Measurements from ENCODE around the gene PLPPR3. TPM values are rescaled to one million over a fixed set of nuclear protein-coding genes. Genes with fewer than 3 reads are reported as not detected.

Gene PLPPR3
- total and polyA plus RNA-seq, 10 of the 15 experiments (the other 5 are each of a cell fraction or from before 2014, with no cell fraction given) = 0.07 TPM; not detected in 9

DNA sequence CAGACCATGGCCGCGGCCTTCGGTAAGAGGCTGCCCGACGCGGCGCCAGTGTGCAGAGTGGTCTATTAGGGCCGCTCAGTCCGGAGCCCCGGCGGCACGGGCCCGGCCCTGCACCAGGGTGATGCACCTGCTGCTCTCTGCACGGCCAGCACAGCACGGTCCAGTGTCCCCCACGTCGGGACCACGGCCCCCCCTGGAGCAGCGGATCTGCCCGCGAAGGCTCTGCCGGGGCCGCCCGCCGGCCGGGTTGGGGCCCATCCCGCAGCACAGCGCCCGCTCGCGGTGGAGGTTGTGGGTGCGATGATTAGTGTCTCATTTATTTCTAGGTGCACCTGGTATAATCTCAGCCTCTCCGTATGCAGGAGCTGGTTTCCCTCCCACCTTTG is 16.6 kb downstream of the PLPPR3 start:
- SMC1A ChIA-PET (ENCODE audit: uncharacterized antibody, unreplicated experiment) = no interaction called here
- Histone ChIP-seq H3K36me3 (ENCODE audit: control insufficient read depth in 2 of 2, insufficient read depth in 2 of 2, low read length in 1 of 2) (peaks cover 24 to 75% of the 10 kb centered on the region in 2 experiments; a peak in 3 of 4 replicates), H3K9ac (ENCODE audit: control insufficient read depth, insufficient read depth, low read length) (no peak overlapping the region), H3K9me3 (replicated peaks; ENCODE audit: control insufficient read depth, insufficient read depth, low read length) (no peaks in the 10 kb centered on the region), H4K20me1 (ENCODE audit: control insufficient read depth, insufficient read depth) (peaks cover 25% of the 10 kb centered on the region), H2AFZ (ENCODE audit: control insufficient read depth, low read depth, low read length) (no peak overlapping the region), H3K27ac (ENCODE audit: control insufficient read depth, insufficient read depth) (no peak overlapping the region), H3K4me2 (ENCODE audit: control insufficient read depth, insufficient read depth) (no peak overlapping the region), H3K4me3 (no peak overlapping the region), H3K79me2 (ENCODE audit: control insufficient read depth, insufficient read depth, low read length) (peaks cover 45% of the 10 kb centered on the region), H3K27me3 (replicated peaks in 1 of 2; ENCODE audit: control insufficient read depth in 2 of 2, insufficient read depth in 2 of 2, low read length in 1 of 2) (no peaks in the 10 kb centered on the region), H3K4me1 (ENCODE audit: control insufficient read depth, insufficient read depth, low read length) (peaks cover 6% of the 10 kb centered on the region; the same call in 1 of the 2 replicates)
- RAD21 ChIA-PET (ENCODE audit: unreplicated experiment) = no interaction called here
- in situ Hi-C loops (cut with MboI) = no loop called here
- CTCF ChIA-PET = no interaction called here
- WGBS (ENCODE audit: insufficient coverage, insufficient replicate concordance, low lambda C conversion rate, missing lambda C conversion rate) = 97% methylated on average over 31 of the region's 33 CpGs
- no peak for TF ChIP-seq SKIL (IDR thresholded peaks at IDR 0.05; ENCODE audit: low read depth, poor library complexity, severe bottlenecking)
- TF ChIP-seq POLR2A (IDR thresholded peaks at IDR 0.05; ENCODE audit: low read depth, low read length) = peak; percentile 43
- no peak for FAIRE-seq
- POLR2A ChIA-PET = no interaction called here
- intact Hi-C loops (cut with micrococcal nuclease; ENCODE audit: unreplicated experiment) = no loop called here
- BruUV-seq (replicated peaks) = no TSS peak
- no peak for DNase-seq (ENCODE audit: low read depth, low spot score)
- no peak for ATAC-seq

DNA sequence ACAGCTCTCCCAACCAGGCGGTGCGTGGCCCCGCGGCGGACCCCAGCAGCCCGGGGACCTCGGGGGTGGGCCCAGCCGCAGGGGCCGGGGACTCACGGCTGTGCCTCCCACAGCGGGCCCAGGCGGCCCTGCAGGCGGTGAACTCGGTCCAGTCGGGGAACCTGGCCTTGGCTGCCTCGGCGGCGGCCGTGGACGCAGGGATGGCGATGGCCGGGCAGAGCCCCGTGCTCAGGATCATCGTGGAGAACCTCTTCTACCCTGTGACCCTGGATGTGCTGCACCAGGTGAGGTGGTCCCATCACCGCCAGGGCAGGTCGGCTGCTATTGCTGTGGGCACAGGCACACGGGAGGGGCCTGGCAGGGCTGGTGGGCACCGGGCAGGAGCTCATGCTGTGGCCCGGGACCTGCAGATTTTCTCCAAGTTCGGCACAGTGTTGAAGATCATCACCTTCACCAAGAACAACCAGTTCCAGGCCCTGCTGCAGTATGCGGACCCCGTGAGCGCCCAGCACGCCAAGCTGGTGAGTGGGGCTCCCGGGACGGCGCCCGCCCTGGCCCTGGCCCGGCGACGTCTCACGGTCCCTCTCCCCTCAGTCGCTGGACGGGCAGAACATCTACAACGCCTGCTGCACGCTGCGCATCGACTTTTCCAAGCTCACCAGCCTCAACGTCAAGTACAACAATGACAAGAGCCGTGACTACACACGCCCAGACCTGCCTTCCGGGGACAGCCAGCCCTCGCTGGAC is 17.2 kb downstream of the PLPPR3 start:
- Histone ChIP-seq H3K4me3 (no peak overlapping the region), H2AFZ (ENCODE audit: control insufficient read depth, low read depth, low read length) (no peak overlapping the region), H3K27me3 (replicated peaks in 1 of 2; ENCODE audit: control insufficient read depth in 2 of 2, insufficient read depth in 2 of 2, low read length in 1 of 2) (no peaks in the 10 kb centered on the region), H3K79me2 (ENCODE audit: control insufficient read depth, insufficient read depth, low read length) (peaks cover 50% of the 10 kb centered on the region), H3K9ac (ENCODE audit: control insufficient read depth, insufficient read depth, low read length) (no peak overlapping the region), H3K4me1 (ENCODE audit: control insufficient read depth, insufficient read depth, low read length) (peaks cover 7% of the 10 kb centered on the region; the same call in 1 of the 2 replicates), H3K4me2 (ENCODE audit: control insufficient read depth, insufficient read depth) (no peak overlapping the region), H3K27ac (ENCODE audit: control insufficient read depth, insufficient read depth) (no peak overlapping the region), H3K36me3 (ENCODE audit: control insufficient read depth in 2 of 2, insufficient read depth in 2 of 2, low read length in 1 of 2) (peaks cover 22 to 75% of the 10 kb centered on the region in 2 experiments; a peak in 3 of 4 replicates), H4K20me1 (ENCODE audit: control insufficient read depth, insufficient read depth) (peaks cover 30% of the 10 kb centered on the region), H3K9me3 (replicated peaks; ENCODE audit: control insufficient read depth, insufficient read depth, low read length) (no peaks in the 10 kb centered on the region)
- no peak for ATAC-seq
- BruUV-seq (replicated peaks) = no TSS peak
- SMC1A ChIA-PET (ENCODE audit: uncharacterized antibody, unreplicated experiment) = no interaction called here
- POLR2A ChIA-PET = no interaction called here
- WGBS (ENCODE audit: insufficient coverage, insufficient replicate concordance, low lambda C conversion rate, missing lambda C conversion rate) = 91% methylated on average over 38 of the region's 53 CpGs
- RAD21 ChIA-PET (ENCODE audit: unreplicated experiment) = no interaction called here
- no peak for DNase-seq (ENCODE audit: low read depth, low spot score)
- no peak for FAIRE-seq
- in situ Hi-C loops (cut with MboI) = no loop called here
- CTCF ChIA-PET = no interaction called here
- TF ChIP-seq RELA (IDR thresholded peaks at IDR 0.05; ENCODE audit: borderline replicate concordance, partially characterized antibody) (no peak), POLR2AphosphoS5 (IDR thresholded peaks at IDR 0.05; ENCODE audit: low read length) (peak; percentile 29; the same call in 1 of the 2 replicates), BHLHE40 (IDR thresholded peaks at IDR 0.05; ENCODE audit: borderline replicate concordance in 1 of 2, low read depth in 2 of 2, low read length in 1 of 2) (no peak)
- intact Hi-C loops (cut with micrococcal nuclease; ENCODE audit: unreplicated experiment) = no loop called here

All from GM12878 (cell line).